SH-SY5Y (cell line): ENCODE measurements around the gene ANKS4B.

Source experiments
- GATA2 ChIP-seq: IDR thresholded peaks from 2 replicates; pipeline ENCODE4 v1.6.1; 2011; ENCODE audit warnings: mild to moderate bottlenecking, low read depth, low read length
- GATA3 ChIP-seq: IDR thresholded peaks from 2 replicates; pipeline ENCODE4 v1.6.1; 2011; ENCODE audit warnings: low read depth, mild to moderate bottlenecking, low read length, moderate library complexity

GRCh38 chr16:21277045-21277926 is 43.8 kb downstream of the ANKS4B start:
- TF ChIP-seq GATA2 (no peak), GATA3 (no peak)
